Stimulated activated CD8-positive, alpha-beta memory T cell treated with anti-CD3 and anti-CD28 coated beads, Interleukin-4, amount 100 ng/mL, for 24 hours (primary cell): ENCODE measurements around the gene TNFSF10.
"Not testable (repeated sequence)": the region's sequence is repeated elsewhere in the genome, so short reads cannot be mapped to it uniquely, and the experiment has no call there.

ENCODE experiments used
- DNase-seq: peaks from one replicate; pipeline ENCODE4 v3.0.0-alpha.2; 2020; ENCODE audit warnings: low read depth

Gene TNFSF10

GRCh38 chr3:172522871-172523818 is at the start of gene TNFSF10:
Gene TNFSF10, minus strand, starts transcription at chr3:172523430. Its CDS starts 46 bp downstream, at chr3:172523384.
- peak; percentile 26 for DNase-seq

GRCh38 chr3:172569128-172570008 is 46.1 kb upstream of the TNFSF10 start:
- no peak for DNase-seq

GRCh38 chr3:172568701-172569100 is 45.5 kb upstream of the TNFSF10 start:
- DNase-seq: no peak

GRCh38 chr3:172566785-172567184 is 43.6 kb upstream of the TNFSF10 start:
- DNase-seq: not testable (repeated sequence)

GRCh38 chr3:172564499-172564898 is 41.3 kb upstream of the TNFSF10 start:
- no peak for DNase-seq

- DNase-seq: no peak
Measured at GRCh38 chr3:172562871-172563865, 39.9 kb upstream of the TNFSF10 start.

- DNase-seq: no peak
Measured at GRCh38 chr3:172561897-172562640, 38.8 kb upstream of the TNFSF10 start.

GRCh38 chr3:172560586-172560985 is 37.4 kb upstream of the TNFSF10 start:
- no peak for DNase-seq

GRCh38 chr3:172560026-172560425 is 36.8 kb upstream of the TNFSF10 start:
- DNase-seq: no peak

- no peak for DNase-seq
Measured at GRCh38 chr3:172559020-172559419, 35.8 kb upstream of the TNFSF10 start.

GRCh38 chr3:172557515-172558220 is 34.4 kb upstream of the TNFSF10 start:
- no peak for DNase-seq

GRCh38 chr3:172553526-172554252 is 30.5 kb upstream of the TNFSF10 start:
- no peak for DNase-seq

GRCh38 chr3:172552607-172553006 is 29.4 kb upstream of the TNFSF10 start:
- no peak for DNase-seq

GRCh38 chr3:172551874-172552273 is 28.6 kb upstream of the TNFSF10 start:
- no peak for DNase-seq

GRCh38 chr3:172550347-172550943 is 27.2 kb upstream of the TNFSF10 start:
- DNase-seq: peak; percentile 63

- DNase-seq: no peak
Measured at GRCh38 chr3:172549144-172549543, 25.9 kb upstream of the TNFSF10 start.

- DNase-seq: no peak
Measured at GRCh38 chr3:172546628-172547214, 23.5 kb upstream of the TNFSF10 start.

- no peak for DNase-seq
Measured at GRCh38 chr3:172546105-172546504, 22.9 kb upstream of the TNFSF10 start.

GRCh38 chr3:172544404-172544803 is 21.2 kb upstream of the TNFSF10 start:
- DNase-seq: no peak
